Stimulated activated CD4-positive, alpha-beta T cell treated with anti-CD3 and anti-CD28 coated beads, Interleukin-2, amount 100 ng/mL, for 24 hours (primary cell): ENCODE measurements around the gene TNFSF9.
"Not testable (repeated sequence)": the region's sequence is repeated elsewhere in the genome, so short reads cannot be mapped to it uniquely, and the experiment has no call there.

Experiments
- DNase-seq, 2 donors: peaks; one replicate each; pipeline ENCODE4 v3.0.0-alpha.2; 2020

The TNFSF9 gene

GRCh38 chr19:6508028-6508771 lies 22.6 kb upstream of the TNFSF9 start:
- DNase-seq, result not testable (repeated sequence)

GRCh38 chr19:6509118-6509971 lies 21.5 kb upstream of the TNFSF9 start:
- no peak for DNase-seq

DNA sequence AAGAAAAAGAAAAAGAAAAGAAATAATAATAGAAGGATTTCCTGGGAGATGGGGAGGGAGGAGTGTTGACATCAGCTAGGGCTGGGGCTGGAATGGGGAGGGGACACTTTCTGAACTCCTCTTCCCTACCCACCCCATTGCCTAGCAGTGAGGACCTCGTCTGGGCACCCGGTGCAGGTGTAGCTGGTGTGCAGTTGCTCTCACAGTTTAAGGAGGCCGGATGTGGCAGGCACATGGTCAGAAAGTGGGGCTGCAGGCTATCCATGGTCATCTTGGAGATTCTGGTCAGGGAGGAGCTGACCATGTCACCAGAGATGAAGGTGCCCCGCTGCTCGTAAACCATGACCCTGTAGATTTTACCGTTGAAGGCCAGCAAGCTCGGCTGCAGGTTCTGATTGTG lies 20.2 kb upstream of the TNFSF9 start:
- no peak for DNase-seq

GRCh38 chr19:6514089-6514488 lies 16.7 kb upstream of the TNFSF9 start:
- DNase-seq, result no peak

DNA sequence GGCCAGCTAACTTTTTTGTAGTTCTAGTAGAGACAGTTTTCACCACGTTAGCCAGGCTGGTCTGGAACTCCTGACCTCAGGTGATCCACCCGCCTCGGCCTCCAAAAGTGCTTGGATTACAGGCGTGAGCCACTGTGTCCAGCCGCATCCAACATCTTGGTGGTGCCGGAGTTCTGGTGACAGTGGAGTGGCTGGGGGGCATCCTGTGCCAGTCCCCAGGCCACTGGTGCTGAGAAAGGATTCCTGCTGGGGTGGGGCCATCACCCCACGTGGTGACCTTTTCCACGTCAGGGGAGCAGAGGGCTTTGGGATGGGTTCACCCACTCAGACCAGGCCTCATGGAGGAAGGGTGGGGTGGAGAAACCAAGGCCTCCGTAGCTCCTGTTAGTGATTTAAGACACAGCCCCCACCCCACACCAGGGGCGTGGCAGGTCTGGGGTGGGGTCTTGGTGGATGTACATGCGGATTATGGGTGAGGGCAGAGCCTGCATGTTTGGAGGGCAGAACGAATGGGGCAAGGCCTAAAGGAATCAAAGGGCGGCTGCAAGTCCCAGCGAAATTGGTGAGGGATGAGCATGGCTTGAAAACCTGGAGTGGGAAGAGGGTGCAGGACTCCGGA lies 15.8 kb upstream of the TNFSF9 start:
- DNase-seq, result no peak

DNA sequence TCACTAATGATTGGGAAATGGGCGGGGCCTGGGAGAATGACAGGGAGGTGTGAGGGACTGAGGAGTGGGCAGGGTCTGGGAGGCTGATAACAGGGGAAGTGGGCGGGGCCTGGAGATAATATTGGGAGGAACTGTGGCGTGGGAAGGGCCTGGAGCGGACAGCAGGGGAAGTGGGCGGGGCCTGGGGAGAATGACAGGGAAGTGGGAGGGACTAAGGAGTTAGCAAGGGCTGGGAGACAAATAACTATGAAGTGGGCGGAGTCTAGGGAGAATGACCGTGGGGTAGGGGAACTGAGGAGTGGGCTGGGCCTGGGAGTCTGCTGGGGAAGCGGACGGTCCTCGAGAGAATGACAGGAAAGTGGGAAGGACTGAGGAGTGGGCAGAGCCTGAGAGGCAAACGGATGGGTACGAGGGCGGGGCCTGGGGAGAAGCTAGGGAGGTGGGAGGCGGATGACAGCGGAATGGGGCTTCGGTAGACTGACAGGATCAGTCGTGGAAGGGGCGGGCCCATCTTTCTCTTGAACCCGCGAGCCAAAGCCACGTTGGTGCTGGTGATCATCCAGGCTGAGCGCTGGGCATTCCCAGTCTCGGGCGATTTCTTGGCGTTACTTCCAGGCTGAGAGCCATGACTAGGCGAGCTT lies 14.7 kb upstream of the TNFSF9 start:
- DNase-seq, result peak; percentile 70 to 87

DNA sequence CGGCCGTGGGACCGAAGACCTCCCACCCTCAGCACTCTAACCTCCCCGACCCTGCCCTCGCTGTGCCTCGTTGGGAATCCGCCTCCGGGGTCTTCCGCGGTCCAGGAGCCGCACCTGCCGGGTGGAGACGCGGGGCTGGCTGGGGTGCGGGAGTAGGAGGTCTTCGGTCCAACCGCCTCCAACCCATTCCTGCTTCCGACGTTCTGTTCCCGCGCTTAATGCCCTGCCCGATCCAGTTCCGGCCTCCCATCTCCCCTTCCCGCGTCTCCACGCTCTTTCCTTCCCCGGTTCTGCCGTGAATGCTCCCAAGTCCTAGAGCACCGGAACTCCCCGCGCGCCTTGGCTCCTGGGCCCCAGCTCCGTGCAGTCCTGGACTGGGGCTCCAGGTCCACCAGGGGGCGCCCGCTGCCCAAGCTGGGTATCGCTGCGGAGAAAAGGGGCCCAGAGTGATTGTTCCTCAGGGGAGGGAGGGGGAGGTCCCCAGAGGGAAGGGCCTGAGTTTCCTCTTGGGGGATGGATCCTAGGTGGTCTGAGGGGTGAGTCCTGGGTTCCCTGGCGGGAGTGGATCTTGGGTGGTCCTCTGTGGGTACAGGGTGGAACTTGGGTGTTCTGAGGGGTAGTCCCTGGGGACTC lies 14.1 kb upstream of the TNFSF9 start:
- peak; percentile 97 for DNase-seq

DNA sequence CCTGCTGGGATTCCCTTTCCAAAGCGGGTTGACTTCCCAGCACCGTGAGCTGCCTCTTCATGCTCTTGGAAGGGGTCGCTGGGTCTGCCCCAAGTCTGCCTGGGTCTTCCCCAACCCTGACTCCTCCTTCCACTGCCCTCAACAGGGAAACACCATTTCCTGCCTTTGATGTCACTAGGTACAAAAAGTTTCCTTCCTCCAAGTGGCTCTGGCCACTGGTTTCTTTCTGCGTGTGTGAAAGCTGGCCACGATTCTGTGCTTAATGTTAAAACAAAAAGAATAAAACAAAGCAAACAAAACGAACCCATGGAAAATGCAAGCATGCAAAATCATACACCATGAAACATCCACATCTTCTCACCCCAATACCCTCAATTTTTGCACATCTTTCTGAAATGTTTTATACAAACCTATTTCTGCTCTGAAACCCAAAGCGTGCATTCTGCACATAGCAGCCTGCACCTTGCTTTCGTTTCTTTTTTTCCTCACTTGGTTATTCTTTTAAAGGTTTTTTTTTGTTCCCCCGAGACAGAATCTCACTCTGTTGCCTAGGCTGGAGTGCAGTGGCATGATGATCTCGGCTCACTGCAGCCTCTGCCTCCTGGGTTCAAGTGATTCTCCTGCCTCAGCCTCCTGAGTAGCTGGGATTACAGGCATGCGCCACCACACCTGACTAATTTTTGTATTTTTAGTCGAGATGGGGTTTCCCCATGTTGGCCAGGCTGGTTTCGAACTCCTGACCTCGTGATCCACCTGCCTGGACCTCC lies 12.5 kb upstream of the TNFSF9 start:
- DNase-seq, result peak in 1 of 2 donors; percentile 21

DNA sequence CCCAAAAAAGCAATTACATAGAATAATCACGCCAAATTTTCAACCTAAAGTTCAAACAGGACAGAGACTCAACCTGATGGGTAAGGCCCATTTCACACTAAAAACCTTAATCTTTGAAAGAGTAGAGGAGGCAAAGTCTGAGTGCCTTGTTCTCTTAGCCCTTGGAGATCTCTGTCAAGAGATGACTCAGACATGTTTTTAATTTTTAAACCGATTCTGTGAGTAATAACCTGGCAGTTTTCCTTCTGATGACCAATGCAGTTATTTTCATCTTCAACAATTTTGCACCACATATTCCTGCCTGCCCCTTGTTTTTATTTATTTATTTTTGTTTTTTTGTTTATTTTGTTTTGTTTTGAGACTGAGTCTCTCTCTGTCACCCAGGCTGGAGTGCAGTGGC lies 11.5 kb upstream of the TNFSF9 start:
- no peak for DNase-seq

DNA sequence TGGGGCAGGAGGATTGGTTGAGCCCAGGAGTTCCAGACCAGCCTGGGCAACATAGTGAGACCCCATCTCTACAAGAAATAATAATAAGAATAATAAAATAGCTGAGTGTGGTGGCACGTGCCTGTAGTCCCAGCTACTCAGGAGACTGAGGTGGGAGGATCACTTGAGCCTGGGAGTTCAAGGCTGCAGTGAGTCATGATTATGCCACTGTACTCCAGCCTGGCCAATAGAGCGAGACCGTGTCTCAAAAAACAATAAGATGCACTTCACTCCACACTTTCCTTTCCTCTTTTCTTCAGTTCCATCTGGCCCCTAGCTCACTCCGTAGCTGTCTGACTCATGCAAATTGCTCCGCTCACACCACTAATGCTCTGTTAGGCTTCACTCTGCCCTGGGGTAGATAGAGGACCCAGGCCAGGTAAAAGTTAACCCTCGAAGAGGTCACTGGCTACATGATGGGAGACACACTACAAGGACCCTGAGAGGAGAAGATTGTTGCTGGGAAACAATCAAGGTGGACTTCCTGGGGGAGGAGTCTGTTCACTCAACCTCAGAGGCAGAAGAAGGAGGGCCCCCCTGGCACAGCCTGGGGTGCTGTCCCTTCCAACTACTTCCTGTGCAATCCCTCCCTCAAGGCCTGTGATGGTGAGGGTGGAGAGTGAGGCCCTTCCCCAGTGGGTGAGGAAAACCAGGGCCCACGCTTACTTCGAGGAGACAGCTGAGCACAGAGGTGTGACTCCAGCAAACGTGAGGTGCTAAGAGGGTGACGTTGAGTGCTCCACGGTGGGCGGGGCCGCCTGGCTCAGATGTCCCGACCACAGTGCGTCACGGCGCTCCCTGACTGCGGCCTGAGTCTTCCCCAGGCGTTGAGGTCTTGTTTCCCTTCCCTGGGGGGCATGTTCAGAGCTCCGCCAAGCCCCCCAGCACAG lies 8.8 kb upstream of the TNFSF9 start:
- DNase-seq, result peak; percentile 53 to 60

DNA sequence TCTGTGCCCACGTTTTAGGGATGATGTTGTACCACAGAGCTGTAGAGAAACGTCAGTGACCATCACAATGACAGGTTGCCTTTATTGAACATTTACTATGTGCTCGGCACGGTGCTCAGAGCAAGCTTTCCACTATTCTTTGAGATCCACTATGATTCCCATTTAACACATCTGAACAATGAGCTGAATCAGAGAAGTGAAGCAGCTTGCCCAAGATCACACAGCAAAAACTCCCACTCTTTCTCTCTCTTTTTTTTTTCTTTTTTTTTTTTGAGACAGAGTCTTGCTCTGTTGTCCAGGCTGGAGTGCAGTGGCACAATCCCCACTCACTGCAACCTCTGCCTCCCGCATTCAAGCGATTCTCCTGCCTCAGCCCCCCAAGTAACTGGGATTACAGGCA lies 8.1 kb upstream of the TNFSF9 start:
- DNase-seq, result no peak

DNA sequence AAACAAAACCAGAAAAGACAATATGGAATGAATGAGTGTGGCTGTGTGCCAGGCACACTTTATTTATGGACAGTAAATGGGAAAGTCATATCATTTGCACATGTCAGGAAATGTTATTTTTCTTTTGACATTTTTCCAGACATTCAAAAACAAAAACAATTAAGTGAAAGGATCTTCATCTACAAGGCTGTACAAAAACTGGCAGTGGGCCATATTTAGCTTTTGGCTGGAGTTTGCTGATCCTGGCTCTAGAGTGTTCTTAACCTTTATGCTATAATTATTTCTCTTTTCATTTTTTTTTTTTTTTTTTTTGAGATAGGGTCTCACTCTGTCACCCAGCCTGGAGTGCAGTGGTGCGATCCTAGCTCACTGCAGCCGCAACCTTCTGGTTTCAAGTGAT lies 6.5 kb upstream of the TNFSF9 start:
- no peak for DNase-seq

DNA sequence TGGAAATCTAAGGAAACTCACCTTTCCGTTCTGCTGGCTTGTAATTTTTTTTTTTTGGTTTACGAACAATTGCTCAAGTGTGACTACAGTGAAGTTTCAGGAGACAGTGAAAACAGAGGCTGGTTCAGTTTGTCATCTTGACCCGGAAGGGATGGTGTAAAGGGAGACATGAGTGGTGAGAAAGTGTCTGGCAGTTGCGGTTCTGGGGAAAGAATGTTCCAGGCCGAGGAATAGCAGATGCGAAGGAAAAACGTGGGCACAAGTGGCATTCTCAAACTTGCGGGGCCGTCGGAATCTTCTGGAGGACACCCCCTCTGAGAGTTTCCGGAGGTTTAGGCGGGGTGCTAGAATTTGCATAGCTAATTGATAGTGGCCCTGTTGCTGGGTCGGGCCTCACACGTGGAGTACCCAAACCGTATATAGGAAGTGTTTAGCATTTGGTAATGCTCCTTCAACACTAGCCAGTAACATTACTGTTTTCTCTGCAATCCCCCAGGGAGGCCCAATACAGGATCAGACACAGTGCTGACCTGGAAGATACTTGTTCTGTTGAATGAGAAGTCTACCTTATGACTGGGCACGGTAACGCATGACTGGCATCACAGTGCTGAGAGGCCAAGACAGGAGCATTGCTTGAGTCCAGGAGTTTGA lies 2.8 kb upstream of the TNFSF9 start:
- DNase-seq, result no peak

- no peak for DNase-seq
These were observed 2.2 kb upstream of the TNFSF9 start for GRCh38 chr19:6528544-6529121.

DNA sequence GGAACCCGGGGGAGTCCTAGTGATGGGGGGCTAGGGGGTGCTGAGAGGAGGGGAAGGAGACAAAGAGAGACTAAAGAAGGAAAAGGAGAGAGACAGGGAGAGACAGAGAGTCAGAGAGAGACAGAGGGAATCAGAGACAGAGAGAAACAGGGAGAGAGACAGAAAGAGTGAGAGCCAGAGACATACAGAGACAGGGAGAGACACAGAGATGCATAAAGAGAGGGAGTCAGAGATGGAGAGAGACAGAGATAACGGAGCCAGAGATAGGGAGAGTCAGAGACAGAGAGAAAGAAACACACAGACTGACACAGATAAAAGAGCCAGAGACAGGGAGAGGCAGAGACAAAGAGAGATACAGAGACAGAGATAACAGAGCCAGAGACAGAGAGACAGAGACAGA lies 1.5 kb upstream of the TNFSF9 start:
- no peak for DNase-seq

DNA sequence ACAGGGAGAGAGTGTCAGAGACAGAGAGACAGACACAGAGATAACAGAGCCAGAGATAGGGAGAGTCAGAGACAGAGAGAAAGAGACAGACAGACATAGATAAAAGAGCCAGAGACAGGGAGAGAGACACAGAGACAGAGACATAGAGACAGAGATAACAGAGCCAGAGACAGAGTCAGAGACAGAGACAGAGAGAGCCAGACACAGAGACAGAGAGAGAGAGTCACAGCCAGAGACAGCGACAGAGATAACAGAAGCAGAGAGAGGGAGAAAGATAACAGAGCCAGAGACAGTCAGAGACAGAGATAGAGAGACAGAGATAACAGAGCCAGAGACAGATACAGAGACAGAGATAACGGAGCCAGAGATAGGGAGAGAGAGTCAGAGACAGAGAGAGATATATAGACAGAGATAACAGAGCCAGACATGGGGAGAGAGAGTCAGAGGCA lies 865 bp upstream of the TNFSF9 start:
- DNase-seq, result no peak

GRCh38 chr19:6531163-6531955 lies 533 bp downstream of the TNFSF9 start:
- DNase-seq, result no peak

GRCh38 chr19:6531956-6532243 lies 1.1 kb downstream of the TNFSF9 start:
- DNase-seq, result no peak
